HCT116 (cell line): ENCODE measurements around the gene ACACB. TPM values are rescaled to one million over a fixed set of nuclear protein-coding genes. Genes with fewer than 3 reads are reported as not detected.

Experiments used
- ATAC-seq: fragments of 200-7000 bp; cut with Tn5 transposase; 2 replicates; pipeline ENCODE4 v1.9.1; 2020; ENCODE audit warnings: mild to moderate bottlenecking, moderate library complexity
- BruUV-seq: library from RNA; stranded (reverse); fragments of 400-500 nt; replicated peaks from 2 replicates; lab custom pipeline; 2021; lab: Mats Ljungman, UMichigan
- CTCF ChIA-PET: fragments of 300-600 bp; sonication (Branson Sonifier 250); formaldehyde crosslinking; loops from one replicate; lab custom pipeline; 2021; ENCODE audit warnings: antibody characterized with exemption; lab: Charles Lee
- POLR2A ChIA-PET: fragments of 300-600, 350-600 bp; sonication (Branson Sonifier 250); formaldehyde crosslinking; loops from one replicate; lab custom pipeline; 2021; ENCODE audit warnings: antibody characterized with exemption; lab: Charles Lee
- RAD21 ChIA-PET, 2 experiments: fragments of 300-600 bp; sonication (Branson Sonifier 250); formaldehyde crosslinking; loops; one replicate each; lab custom pipeline; 2023; ENCODE audit warnings: low total read pairs in 2 of 2; ENCODE audit not compliant: uncharacterized antibody in 2 of 2, unreplicated experiment in 2 of 2, low non-redundant PET in 1 of 2; lab: Charles Lee
- DNase-seq: peaks from one replicate; pipeline ENCODE4 v3.0.0-alpha.2; 2010; ENCODE audit warnings: low read depth, low spot score
- H2AFZ ChIP-seq: fragments of 200-600 bp; shearing (Covaris generic), sonication (generic); 2 replicates; pipeline ENCODE4 v1.6.1; 2017; ENCODE audit warnings: low read depth, mixed run types, mixed read lengths, antibody characterized with exemption, low read length; ENCODE audit not compliant: poor library complexity, severe bottlenecking
- H3K27ac ChIP-seq: 2 replicates; pipeline ENCODE4 v1.5.1; 2012; ENCODE audit warnings: low read depth, low read length
- H3K27me3 ChIP-seq: fragments of 200-600 bp; sonication (generic); 2 replicates; pipeline ENCODE4 v1.6.1; 2016; ENCODE audit warnings: mixed run types, low read length, mixed read lengths; ENCODE audit not compliant: insufficient read depth
- H3K36me3 ChIP-seq, 2 experiments: fragments of 200-500 bp in 1 of 2; fragments of 200-600 bp in 1 of 2; sonication (Bioruptor generic) in 1 of 2; sonication (generic) in 1 of 2; 2 replicates each; pipeline versions ENCODE4 v1.5.1 to v1.6.1; 2014 to 2016; ENCODE audit warnings: low read length in 2 of 2, inconsistent platforms in 1 of 2, mixed read lengths in 1 of 2, mixed run types in 1 of 2; ENCODE audit not compliant: insufficient read depth in 2 of 2, control insufficient read depth in 1 of 2
- H3K4me1 ChIP-seq, 2 experiments: fragments of 200-600 bp in 1 of 2; sonication (generic) in 1 of 2; 2 replicates each; pipeline versions ENCODE4 v1.5.1 to v1.6.1; 2012 to 2017; ENCODE audit warnings: low read length in 2 of 2, inconsistent platforms in 1 of 2, mild to moderate bottlenecking in 1 of 2, mixed read lengths in 1 of 2, mixed run types in 1 of 2, moderate library complexity in 1 of 2; ENCODE audit not compliant: insufficient read depth in 2 of 2, control insufficient read depth in 1 of 2
- H3K4me2 ChIP-seq: fragments of 200-600 bp; sonication (generic); 2 replicates; pipeline ENCODE4 v1.6.1; 2017; ENCODE audit warnings: mixed run types, low read length, mixed read lengths
- H3K4me3 ChIP-seq, 2 experiments: fragments of 200-600 bp in 1 of 2; sonication (generic) in 1 of 2; replicated peaks in 1 of 2; 2 replicates each; pipeline ENCODE4 v1.5.1; 2011 to 2016; ENCODE audit warnings: low read length in 2 of 2, control low read depth in 1 of 2, low read depth in 1 of 2, mild to moderate bottlenecking in 1 of 2, mixed read lengths in 1 of 2, mixed run types in 1 of 2
- H3K79me2 ChIP-seq: fragments of 200-600 bp; sonication (generic); 2 replicates; pipeline ENCODE4 v1.6.1; 2017; ENCODE audit warnings: mild to moderate bottlenecking, mixed run types, low read length, moderate library complexity, mixed read lengths; ENCODE audit not compliant: insufficient read depth
- H3K9ac ChIP-seq: fragments of 200-600 bp; sonication (generic); 2 replicates; pipeline ENCODE4 v1.6.1; 2016; ENCODE audit warnings: low read length, mixed read lengths
- H3K9me2 ChIP-seq: fragments of 200-600 bp; sonication (generic), shearing (Covaris generic); 2 replicates; pipeline ENCODE4 v1.6.1; 2017; ENCODE audit warnings: mixed run types, mild to moderate bottlenecking, moderate library complexity; ENCODE audit not compliant: insufficient read depth
- H3K9me3 ChIP-seq, 2 experiments: fragments of 200-500 bp in 1 of 2; fragments of 200-600 bp in 1 of 2; sonication (Bioruptor generic) in 1 of 2; sonication (generic) in 1 of 2; 2 replicates each; pipeline ENCODE4 v1.6.1; 2014 to 2017; ENCODE audit warnings: low read length in 2 of 2, mixed read lengths in 2 of 2, inconsistent platforms in 1 of 2, low read depth in 1 of 2, mild to moderate bottlenecking in 1 of 2, mixed run types in 1 of 2, moderate library complexity in 1 of 2; ENCODE audit not compliant: control insufficient read depth in 1 of 2, insufficient read depth in 1 of 2
- H4K20me1 ChIP-seq: fragments of 200-600 bp; sonication (generic), shearing (Covaris generic); 2 replicates; pipeline ENCODE4 v1.6.1; 2017; ENCODE audit warnings: mixed run types, mild to moderate bottlenecking, moderate library complexity; ENCODE audit not compliant: insufficient read depth
- CEBPB ChIP-seq: IDR thresholded peaks from 2 replicates; pipeline ENCODE4 v1.6.1; 2012; ENCODE audit warnings: low read depth
- EGR1 ChIP-seq: IDR thresholded peaks from 2 replicates; pipeline ENCODE4 v1.6.1; 2012; ENCODE audit warnings: low read depth
- ELF1 ChIP-seq: IDR thresholded peaks from 2 replicates; pipeline ENCODE4 v1.6.1; 2012; ENCODE audit warnings: low read depth, borderline replicate concordance
- EZH2 ChIP-seq: fragments of 200-600 bp; sonication (generic); IDR thresholded peaks from 2 replicates; pipeline ENCODE4 v1.6.1; 2017; ENCODE audit warnings: antibody characterized with exemption, mixed run types
- FOSL1 ChIP-seq: IDR thresholded peaks from 2 replicates; pipeline ENCODE4 v1.6.1; 2012; ENCODE audit warnings: low read depth
- JUND ChIP-seq: IDR thresholded peaks from 2 replicates; pipeline ENCODE4 v1.6.1; 2012
- MAX ChIP-seq: IDR thresholded peaks from 2 replicates; pipeline ENCODE4 v1.6.1; 2012
- POLR2AphosphoS5 ChIP-seq: IDR thresholded peaks from 2 replicates; pipeline ENCODE4 v1.6.1; 2011; ENCODE audit warnings: mild to moderate bottlenecking, low read depth, low read length, moderate library complexity
- REST ChIP-seq: IDR thresholded peaks from 2 replicates; pipeline ENCODE4 v1.6.1; 2012; ENCODE audit warnings: low read depth
- SIN3A ChIP-seq: IDR thresholded peaks from 2 replicates; pipeline ENCODE4 v1.6.1; 2012; ENCODE audit warnings: low read depth
- SP1 ChIP-seq: IDR thresholded peaks from 2 replicates; pipeline ENCODE4 v1.6.1; 2012; ENCODE audit warnings: low read depth
- SRF ChIP-seq: IDR thresholded peaks from 2 replicates; pipeline ENCODE4 v1.6.1; 2012; ENCODE audit warnings: low read depth
- TCF7L2 ChIP-seq: IDR thresholded peaks from 2 replicates; pipeline ENCODE4 v1.7.0; 2011; ENCODE audit warnings: borderline replicate concordance, inconsistent platforms; ENCODE audit not compliant: insufficient read depth, insufficient read length; ENCODE audit errors: extremely low read depth
- YY1 ChIP-seq: IDR thresholded peaks from 2 replicates; pipeline ENCODE4 v1.6.1; 2011; ENCODE audit warnings: low read length, low read depth, moderate library complexity, mild to moderate bottlenecking; ENCODE audit not compliant: insufficient replicate concordance; ENCODE audit errors: extremely low read depth
- ZNF274 ChIP-seq: fragments of 200-500 bp; sonication (Bioruptor generic); IDR thresholded peaks from 2 replicates; pipeline ENCODE4 v1.6.1; 2014; ENCODE audit warnings: mild to moderate bottlenecking, low read depth, low read length, inconsistent platforms
- intact Hi-C: fragments of 100-400 bp; cut with micrococcal nuclease; formaldehyde crosslinking; loops from 2 replicates; pipeline ENCODE4 v1.10.0; 2022
- total RNA-seq: library from RNA; stranded (reverse); gene quantifications from one replicate; pipeline ENCODE4 v1.2.1, GENCODE V29; 2021; ENCODE audit not compliant: unreplicated experiment

ACACB gene
- total RNA-seq, 1 experiment from 2014 or later = 11.1 TPM

- Histone ChIP-seq H3K36me3 (no peaks in the 10 kb centered on the region), H2AFZ (no peak overlapping the region), H4K20me1 (no peaks in the 10 kb centered on the region), H3K9me3 (no peaks in the 10 kb centered on the region), H3K4me1 (no peaks in the 10 kb centered on the region), H3K27me3 (no peaks in the 10 kb centered on the region), H3K4me2 (no peak overlapping the region)
- ATAC-seq (no peak), DNase-seq (no peak)
- POLR2A ChIA-PET = no interaction called here
- intact Hi-C loops = no loop called here
- TF ChIP-seq POLR2AphosphoS5 (no peak), EGR1 (no peak), SIN3A (no peak), SRF (no peak), ELF1 (no peak), YY1 (no peak), SP1 (no peak), JUND (no peak), TCF7L2 (no peak), FOSL1 (no peak), CEBPB (no peak), REST (no peak), EZH2 (no peak), MAX (no peak), ZNF274 (no peak)
- TF ChIP-seq, all 23 proteins: peak for 0
- Histone ChIP-seq H3K4me3 (no peak overlapping the region), H3K79me2 (no peaks in the 10 kb centered on the region), H3K27ac (no peak overlapping the region), H3K9ac (no peak overlapping the region), H3K9me2 (no peaks in the 10 kb centered on the region)
- ChIA-PET RAD21 (no interaction called here), CTCF (no interaction called here)
- no TSS peak for BruUV-seq
Measured at GRCh38 chr12:109221277-109221931, 105.0 kb downstream of the ACACB start.
